HEK293 (cell line): ENCODE measurements around the gene PCDHAC1.

Source experiments
- CTCF ChIP-seq: fragments of 450-650 bp; formaldehyde crosslinking; IDR thresholded peaks from 2 replicates; pipeline ENCODE4 v1.5.1; 2016; ENCODE audit warnings: missing biosample characterization, missing genetic modification characterization
- KLF16 ChIP-seq: fragments of 450-650 bp; formaldehyde crosslinking; IDR thresholded peaks from 2 replicates; pipeline ENCODE4 v1.5.1; 2017; ENCODE audit warnings: missing biosample characterization, missing genetic modification characterization
- SALL2 ChIP-seq: fragments of 450-650 bp; formaldehyde crosslinking; IDR thresholded peaks from 2 replicates; pipeline ENCODE4 v1.5.0; 2017; ENCODE audit warnings: missing biosample characterization, mild to moderate bottlenecking, missing genetic modification characterization, borderline replicate concordance
- SETDB1 ChIP-seq: IDR thresholded peaks from one replicate; pipeline ENCODE4 v1.6.1; 2017; ENCODE audit warnings: mild to moderate bottlenecking, low read length, moderate library complexity, mixed read lengths; ENCODE audit not compliant: insufficient read length
- SP2 ChIP-seq: fragments of 450-650 bp; formaldehyde crosslinking; IDR thresholded peaks from 2 replicates; pipeline ENCODE4 v1.5.1; 2016; ENCODE audit warnings: missing biosample characterization, missing genetic modification characterization
- ZBTB48 ChIP-seq: fragments of 450-650 bp; formaldehyde crosslinking; IDR thresholded peaks from 2 replicates; pipeline ENCODE4 v1.5.1; 2016; ENCODE audit warnings: missing biosample characterization, missing genetic modification characterization
- ZFP3 ChIP-seq: fragments of 450-650 bp; formaldehyde crosslinking; IDR thresholded peaks from 2 replicates; pipeline ENCODE4 v1.5.1; 2016; ENCODE audit warnings: low read depth, missing biosample characterization, missing genetic modification characterization
- ZNF121 ChIP-seq: fragments of 450-650 bp; formaldehyde crosslinking; IDR thresholded peaks from 2 replicates; pipeline ENCODE4 v1.5.1; 2016; ENCODE audit warnings: missing biosample characterization, missing genetic modification characterization
- ZNF274 ChIP-seq, 2 experiments: fragments of 200-500 bp in 1 of 2; fragments of 450-650 bp in 1 of 2; sonication (Bioruptor generic) in 1 of 2; formaldehyde crosslinking in 1 of 2; IDR thresholded peaks; 2 replicates each; pipeline versions ENCODE4 v1.5.1 to v1.6.1; 2014 to 2016; ENCODE audit warnings: borderline replicate concordance in 1 of 2, inconsistent platforms in 1 of 2, low read length in 1 of 2, missing biosample characterization in 1 of 2, missing genetic modification characterization in 1 of 2
- ZNF302 ChIP-seq: fragments of 450-650 bp; formaldehyde crosslinking; IDR thresholded peaks from 2 replicates; pipeline ENCODE4 v1.5.1; 2016; ENCODE audit warnings: missing biosample characterization, missing genetic modification characterization, low read depth
- ZNF610 ChIP-seq: fragments of 450-650 bp; formaldehyde crosslinking; IDR thresholded peaks from 2 replicates; pipeline ENCODE4 v1.5.1; 2016; ENCODE audit warnings: missing biosample characterization, missing genetic modification characterization, borderline replicate concordance
- ZNF639 ChIP-seq: fragments of 450-650 bp; formaldehyde crosslinking; IDR thresholded peaks from 2 replicates; pipeline ENCODE4 v1.5.1; 2016; ENCODE audit warnings: missing biosample characterization, missing genetic modification characterization
- ZNF777 ChIP-seq: fragments of 450-650 bp; formaldehyde crosslinking; IDR thresholded peaks from 2 replicates; pipeline ENCODE4 v1.5.1; 2017; ENCODE audit warnings: missing biosample characterization, missing genetic modification characterization, borderline replicate concordance

DNA sequence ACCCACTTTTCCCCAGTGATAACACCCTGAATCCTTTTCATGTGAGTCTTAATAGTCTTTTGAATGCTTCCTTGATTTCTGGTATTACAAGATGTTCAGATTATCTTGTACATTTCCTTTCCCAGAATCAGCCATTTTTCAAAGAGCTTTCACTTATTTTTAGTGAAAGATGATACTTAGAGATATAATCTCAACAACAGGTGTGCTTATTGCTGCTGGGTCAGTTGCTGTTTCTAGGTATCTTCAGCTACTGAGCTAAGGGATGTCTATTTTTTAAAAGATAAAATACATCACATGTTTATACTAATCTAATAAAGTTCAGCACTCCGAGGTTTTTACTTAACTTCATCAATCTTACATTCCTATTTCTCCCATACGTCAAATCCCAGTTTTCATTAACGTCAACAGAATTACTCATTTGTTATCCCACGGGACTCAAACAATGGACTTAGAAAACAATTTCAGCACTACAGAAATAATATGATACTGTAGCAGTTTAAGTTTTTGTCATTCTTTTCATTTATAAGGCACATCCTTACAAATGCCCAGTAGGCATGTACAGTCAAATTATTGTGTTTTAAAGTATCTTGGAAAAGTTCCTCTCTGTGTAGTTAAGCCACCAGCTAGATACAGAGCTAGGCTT lies 9.0 kb downstream of the PCDHAC1 start:
- TF ChIP-seq SETDB1: no peak
- TF ChIP-seq ZFP3 (tag by site-specific recombination): no peak
- TF ChIP-seq ZNF121 (tag by site-specific recombination): no peak
- TF ChIP-seq SP2 (tag by site-specific recombination): no peak
- TF ChIP-seq CTCF: no peak
- TF ChIP-seq ZBTB48 (tag by site-specific recombination): no peak
- TF ChIP-seq ZNF777 (tag by site-specific recombination): no peak
- no peak for TF ChIP-seq ZNF274 (IDR thresholded peaks at IDR 0.05; ENCODE audit: low read length)
- TF ChIP-seq ZNF274 (tag by site-specific recombination; IDR thresholded peaks at IDR 0.05; ENCODE audit: borderline replicate concordance): no peak
- TF ChIP-seq SALL2 (tag by site-specific recombination): no peak
- TF ChIP-seq ZNF610: no peak
- no peak for TF ChIP-seq KLF16
- TF ChIP-seq ZNF639: no peak
- TF ChIP-seq ZNF302 (tag by site-specific recombination): no peak
